IMR-90 (cell line): ENCODE results near the gene HES1. TPM values are rescaled to one million over a fixed set of nuclear protein-coding genes. Genes with fewer than 3 reads are reported as not detected.

Source experiments
- ATAC-seq: fragments of 200-7000 bp; cut with Tn5 transposase; 2 replicates; pipeline ENCODE4 v1.9.1; 2020; ENCODE audit warnings: low read depth, mild to moderate bottlenecking, moderate library complexity
- BruUV-seq: library from RNA; stranded (reverse); fragments of 400-500 nt; replicated peaks from 2 replicates; lab custom pipeline; 2021; lab: Mats Ljungman, UMichigan
- CTCF ChIA-PET: fragments of 300-600 bp; formaldehyde crosslinking; extraction: SDS; loops from one replicate; lab custom pipeline; 2021; ENCODE audit warnings: antibody characterized with exemption; lab: Yijun Ruan, JAX
- POLR2A ChIA-PET: fragments of 300-600 bp; sonication (Branson Sonifier 250); formaldehyde crosslinking; loops from one replicate; lab custom pipeline; 2022; ENCODE audit warnings: antibody characterized with exemption; ENCODE audit not compliant: unreplicated experiment; lab: Charles Lee
- DNase-seq: peaks from one replicate; pipeline ENCODE4 v3.0.0; 2013
- H2AFZ ChIP-seq: replicated peaks from 2 replicates; pipeline ENCODE3; 2013; ENCODE audit warnings: low read length, mild to moderate bottlenecking; ENCODE audit not compliant: poor library complexity
- H2AK5ac ChIP-seq: 2 replicates; pipeline ENCODE4 v1.6.1; 2013; ENCODE audit warnings: low read depth, low read length, inconsistent platforms
- H2AK9ac ChIP-seq: replicated peaks from 2 replicates; pipeline ENCODE3; 2013; ENCODE audit warnings: mild to moderate bottlenecking, low read depth, low read length, moderate library complexity; ENCODE audit not compliant: poor library complexity
- H2BK120ac ChIP-seq: 2 replicates; pipeline ENCODE4 v1.6.1; 2013; ENCODE audit warnings: low read depth, low read length, inconsistent platforms
- H2BK15ac ChIP-seq: 3 replicates; pipeline ENCODE4 v1.6.1; 2013; ENCODE audit warnings: low read depth, low read length, inconsistent platforms
- H2BK20ac ChIP-seq: 2 replicates; pipeline ENCODE4 v1.6.1; 2013; ENCODE audit warnings: low read depth, mild to moderate bottlenecking, inconsistent platforms, low read length, moderate library complexity
- H2BK5ac ChIP-seq: 2 replicates; pipeline ENCODE4 v1.6.1; 2013; ENCODE audit warnings: mild to moderate bottlenecking, low read depth, low read length, inconsistent platforms; ENCODE audit not compliant: poor library complexity, severe bottlenecking
- H3K14ac ChIP-seq: replicated peaks from 2 replicates; pipeline ENCODE4 v1.6.1; 2013; ENCODE audit warnings: low read depth, low read length, inconsistent platforms
- H3K18ac ChIP-seq: 2 replicates; pipeline ENCODE4 v1.6.1; 2013; ENCODE audit warnings: low read depth, low read length, control low read depth
- H3K23ac ChIP-seq: 2 replicates; pipeline ENCODE4 v1.6.1; 2013; ENCODE audit warnings: low read depth, low read length, inconsistent platforms
- H3K27ac ChIP-seq: 2 replicates; pipeline ENCODE4 v1.5.1; 2013; ENCODE audit warnings: mild to moderate bottlenecking, control low read depth, low read length; ENCODE audit not compliant: insufficient read depth
- H3K27me3 ChIP-seq: 2 replicates; pipeline ENCODE4 v1.6.1; 2013; ENCODE audit warnings: low read length; ENCODE audit not compliant: control insufficient read depth, insufficient read depth
- H3K36me3 ChIP-seq: 2 replicates; pipeline ENCODE4 v1.6.1; 2013; ENCODE audit warnings: low read length, mixed read lengths; ENCODE audit not compliant: control insufficient read depth, insufficient read depth
- H3K4ac ChIP-seq: 2 replicates; pipeline ENCODE4 v1.6.1; 2013; ENCODE audit warnings: low read depth, low read length, inconsistent platforms
- H3K4me1 ChIP-seq: 2 replicates; pipeline ENCODE4 v1.6.1; 2013; ENCODE audit warnings: low read length, mixed read lengths; ENCODE audit not compliant: control insufficient read depth, insufficient read depth
- H3K4me2 ChIP-seq: 2 replicates; pipeline ENCODE4 v1.6.1; 2013; ENCODE audit warnings: low read depth, mild to moderate bottlenecking, control low read depth, low read length, moderate library complexity
- H3K4me3 ChIP-seq: 2 replicates; pipeline ENCODE4 v1.5.1; 2013; ENCODE audit warnings: low read depth, mild to moderate bottlenecking, control low read depth, low read length, moderate library complexity; ENCODE audit not compliant: insufficient read depth
- H3K56ac ChIP-seq: 2 replicates; pipeline ENCODE4 v1.6.1; 2013; ENCODE audit warnings: low read length, inconsistent platforms; ENCODE audit not compliant: insufficient read depth; ENCODE audit errors: extremely low read depth
- H3K79me1 ChIP-seq, 2 experiments: 2 replicates each; pipeline ENCODE4 v1.6.1; 2013; ENCODE audit warnings: low read length in 2 of 2, inconsistent platforms in 1 of 2, low read depth in 1 of 2
- H3K9ac ChIP-seq: 2 replicates; pipeline ENCODE4 v1.6.1; 2013; ENCODE audit warnings: low read depth, low read length, control low read depth
- H3K9me1 ChIP-seq: 2 replicates; pipeline ENCODE4 v1.6.1; 2013; ENCODE audit warnings: low read length, inconsistent platforms; ENCODE audit not compliant: insufficient read depth
- H3K9me3 ChIP-seq: 2 replicates; pipeline ENCODE4 v1.6.1; 2013; ENCODE audit warnings: low read length; ENCODE audit not compliant: control insufficient read depth, insufficient read depth
- H4K20me1 ChIP-seq: 2 replicates; pipeline ENCODE4 v1.6.1; 2013; ENCODE audit warnings: low read length, inconsistent platforms; ENCODE audit not compliant: insufficient read depth
- H4K5ac ChIP-seq: 2 replicates; pipeline ENCODE4 v1.6.1; 2013; ENCODE audit warnings: mild to moderate bottlenecking, low read depth, low read length, control low read depth
- H4K8ac ChIP-seq, 2 experiments: 2 replicates each; pipeline ENCODE4 v1.6.1; 2013; ENCODE audit warnings: low read depth in 2 of 2, low read length in 2 of 2, control low read depth in 1 of 2, inconsistent platforms in 1 of 2
- H4K91ac ChIP-seq: 2 replicates; pipeline ENCODE4 v1.6.1; 2013; ENCODE audit warnings: low read depth, low read length, inconsistent platforms; ENCODE audit not compliant: insufficient read depth
- BHLHE40 ChIP-seq: fragments of 150-350 bp; IDR thresholded peaks from 2 replicates; pipeline ENCODE4 v1.6.1; 2016; ENCODE audit warnings: mild to moderate bottlenecking, low read depth, low read length
- CEBPB ChIP-seq: IDR thresholded peaks from 2 replicates; pipeline ENCODE4 v1.6.1; 2012; ENCODE audit warnings: low read depth, low read length, improper control_type of control experiment
- CHD1 ChIP-seq: IDR thresholded peaks from 2 replicates; pipeline ENCODE4 v1.6.1; 2012; ENCODE audit warnings: low read depth, low read length, improper control_type of control experiment
- FOS ChIP-seq: fragments of 150-350 bp; IDR thresholded peaks from 2 replicates; pipeline ENCODE4 v1.6.1; 2016; ENCODE audit warnings: low read depth, low read length
- MAFK ChIP-seq: IDR thresholded peaks from 2 replicates; pipeline ENCODE4 v1.6.1; 2012; ENCODE audit warnings: low read depth, low read length, improper control_type of control experiment
- MAZ ChIP-seq: IDR thresholded peaks from 2 replicates; pipeline ENCODE4 v1.6.1; 2012; ENCODE audit warnings: low read depth, mild to moderate bottlenecking, low read length, improper control_type of control experiment, moderate library complexity, borderline replicate concordance
- MXI1 ChIP-seq: IDR thresholded peaks from 2 replicates; pipeline ENCODE4 v1.6.1; 2012; ENCODE audit warnings: low read depth, mild to moderate bottlenecking, low read length, moderate library complexity, borderline replicate concordance
- NFE2L2 ChIP-seq: fragments of 150-350 bp; IDR thresholded peaks from 2 replicates; pipeline ENCODE4 v1.6.1; 2016; ENCODE audit warnings: low read depth, mild to moderate bottlenecking, low read length
- POLR2A ChIP-seq: IDR thresholded peaks from 2 replicates; pipeline ENCODE4 v1.6.1; 2012; ENCODE audit warnings: mild to moderate bottlenecking, low read depth, low read length
- RAD21 ChIP-seq: IDR thresholded peaks from 2 replicates; pipeline ENCODE4 v1.6.1; 2012; ENCODE audit warnings: low read length, improper control_type of control experiment
- RCOR1 ChIP-seq: IDR thresholded peaks from 2 replicates; pipeline ENCODE4 v1.6.1; 2012; ENCODE audit warnings: mild to moderate bottlenecking, low read length, improper control_type of control experiment; ENCODE audit not compliant: insufficient replicate concordance
- RFX5 ChIP-seq: IDR thresholded peaks from 2 replicates; pipeline ENCODE4 v1.8.0; 2012; ENCODE audit warnings: low read depth, mild to moderate bottlenecking, low read length, moderate library complexity
- SMC3 ChIP-seq: fragments of 150-350 bp; IDR thresholded peaks from 2 replicates; pipeline ENCODE4 v1.6.1; 2016; ENCODE audit warnings: low read depth, mild to moderate bottlenecking, antibody characterized with exemption, low read length, moderate library complexity
- WGBS, 2 experiments: methylation state at CpG; one replicate each; pipeline versions ENCODE4 v1.1.5 to v1.1.7; 2013; ENCODE audit warnings: missing lambda C conversion rate in 2 of 2; ENCODE audit not compliant: insufficient read length in 1 of 2; ENCODE audit errors: extremely low coverage in 2 of 2; 5-methylcytosine and 5-hydroxymethylcytosine counted together
- dilution Hi-C: fragments of 300-500 bp; cut with HindIII; formaldehyde crosslinking; loops from one replicate; pipeline ENCODE4 v1.14.3; 2018; ENCODE audit warnings: low sequenced_read_pairs; ENCODE audit not compliant: unreplicated experiment
- in situ Hi-C: fragments of 300-500 bp; cut with MboI; formaldehyde crosslinking; loops from 3 replicates; pipeline ENCODE4 v1.14.3; 2019; ENCODE audit warnings: low sequenced_read_pairs, inconsistent platforms, mixed read lengths
- intact Hi-C: fragments of 100-400 bp; cut with micrococcal nuclease; formaldehyde crosslinking; loops from 2 replicates; pipeline ENCODE4 v1.10.0; 2022
- polyA plus RNA-seq, 3 experiments: library from polyadenylated mRNA; depleted of rRNA; stranded (reverse); fragments of >200 nt; gene quantifications; 2 replicates each; pipeline ENCODE4 v1.2.3, GENCODE V29; 2012; ENCODE audit warnings: low replicate concordance in 1 of 3
- total RNA-seq: library from RNA; depleted of rRNA; stranded (reverse); fragments of >200 nt; gene quantifications from 2 replicates; pipeline ENCODE4 v1.2.3, GENCODE V29; 2012
- TF ChIP-seq, protein P1 (sequence below): fragments of 150-350 bp; IDR thresholded peaks from 2 replicates; pipeline ENCODE4 v1.6.1; 2016; ENCODE audit warnings: low read depth, mild to moderate bottlenecking, low read length, moderate library complexity, borderline replicate concordance
- TF ChIP-seq, protein P2 (sequence below): conservative IDR thresholded peaks from 2 replicates; pipeline ENCODE4 v1.5.1; 2012; ENCODE audit warnings: mild to moderate bottlenecking, low read depth, low read length, improper control_type of control experiment
- TF ChIP-seq, protein P3 (sequence below): fragments of 150-350 bp; IDR thresholded peaks from 2 replicates; pipeline ENCODE4 v1.6.1; 2017; ENCODE audit warnings: mild to moderate bottlenecking, antibody characterized with exemption, low read length, low read depth

The HES1 gene
- total and polyA plus RNA-seq, 2 of the 4 experiments (the other 2 are of a cell fraction) = 3.6 to 6.7 TPM

DNA sequence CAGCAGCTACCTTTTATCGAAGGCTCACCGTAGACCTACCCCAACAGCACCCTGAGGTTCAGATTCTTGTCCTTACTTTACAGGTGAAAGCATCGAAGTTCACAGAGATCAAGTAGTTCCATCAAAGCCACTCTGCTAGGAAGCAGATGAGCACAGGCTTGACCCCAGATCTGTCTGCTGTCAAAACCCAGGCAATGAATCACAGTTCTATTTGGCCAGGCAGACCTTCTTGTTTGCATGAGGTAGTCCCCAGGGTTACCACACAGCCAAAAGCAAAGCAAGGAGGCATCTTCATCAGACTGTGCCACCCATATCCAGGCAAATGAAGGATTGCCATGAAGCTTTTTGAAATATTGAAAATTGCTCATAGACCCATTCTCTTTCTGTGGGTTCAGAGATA lies 33.0 kb downstream of the HES1 start:
- DNase-seq (no peak), ATAC-seq (no peak)
- Histone ChIP-seq H3K27me3 (peaks cover 46% of the 10 kb centered on the region), H3K4me1 (no peaks in the 10 kb centered on the region), H3K9ac (no peak overlapping the region), H2BK15ac (no peak overlapping the region), H2BK120ac (no peak overlapping the region), H3K14ac (no peak overlapping the region), H2AK5ac (no peak overlapping the region), H2AK9ac (no peak overlapping the region), H3K18ac (no peak overlapping the region), H3K9me3 (no peaks in the 10 kb centered on the region), H3K79me1 (no peaks in the 10 kb centered on the region), H3K4me2 (no peak overlapping the region), H3K9me1 (no peaks in the 10 kb centered on the region), H3K56ac (no peak overlapping the region), H4K91ac (no peak overlapping the region), H4K20me1 (no peaks in the 10 kb centered on the region), H2AFZ (no peak overlapping the region), H3K4me3 (no peak overlapping the region), H2BK20ac (no peak overlapping the region), H2BK5ac (no peak overlapping the region), H3K27ac (no peak overlapping the region), H4K8ac (no peak overlapping the region), H3K36me3 (no peaks in the 10 kb centered on the region), H4K5ac (no peak overlapping the region), H3K23ac (no peak overlapping the region), H3K4ac (no peak overlapping the region)
- ChIA-PET CTCF (no interaction called here), POLR2A (no interaction called here)
- dilution Hi-C loops (no loop called here), intact Hi-C loops (no loop called here), in situ Hi-C loops (no loop called here)
- WGBS, 2 experiments = 100% methylated on average over 2 of the region's 3 CpGs; no CpG with 5 or more reads in 1 of the 2 experiments
- no peak for TF ChIP-seq FOS
- no peak for TF ChIP-seq RCOR1
- TF ChIP-seq, protein P1, sequence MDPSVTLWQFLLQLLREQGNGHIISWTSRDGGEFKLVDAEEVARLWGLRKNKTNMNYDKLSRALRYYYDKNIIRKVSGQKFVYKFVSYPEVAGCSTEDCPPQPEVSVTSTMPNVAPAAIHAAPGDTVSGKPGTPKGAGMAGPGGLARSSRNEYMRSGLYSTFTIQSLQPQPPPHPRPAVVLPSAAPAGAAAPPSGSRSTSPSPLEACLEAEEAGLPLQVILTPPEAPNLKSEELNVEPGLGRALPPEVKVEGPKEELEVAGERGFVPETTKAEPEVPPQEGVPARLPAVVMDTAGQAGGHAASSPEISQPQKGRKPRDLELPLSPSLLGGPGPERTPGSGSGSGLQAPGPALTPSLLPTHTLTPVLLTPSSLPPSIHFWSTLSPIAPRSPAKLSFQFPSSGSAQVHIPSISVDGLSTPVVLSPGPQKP = no peak
- no peak for TF ChIP-seq POLR2A
- TF ChIP-seq RFX5 = no peak
- TF ChIP-seq, protein P2, sequence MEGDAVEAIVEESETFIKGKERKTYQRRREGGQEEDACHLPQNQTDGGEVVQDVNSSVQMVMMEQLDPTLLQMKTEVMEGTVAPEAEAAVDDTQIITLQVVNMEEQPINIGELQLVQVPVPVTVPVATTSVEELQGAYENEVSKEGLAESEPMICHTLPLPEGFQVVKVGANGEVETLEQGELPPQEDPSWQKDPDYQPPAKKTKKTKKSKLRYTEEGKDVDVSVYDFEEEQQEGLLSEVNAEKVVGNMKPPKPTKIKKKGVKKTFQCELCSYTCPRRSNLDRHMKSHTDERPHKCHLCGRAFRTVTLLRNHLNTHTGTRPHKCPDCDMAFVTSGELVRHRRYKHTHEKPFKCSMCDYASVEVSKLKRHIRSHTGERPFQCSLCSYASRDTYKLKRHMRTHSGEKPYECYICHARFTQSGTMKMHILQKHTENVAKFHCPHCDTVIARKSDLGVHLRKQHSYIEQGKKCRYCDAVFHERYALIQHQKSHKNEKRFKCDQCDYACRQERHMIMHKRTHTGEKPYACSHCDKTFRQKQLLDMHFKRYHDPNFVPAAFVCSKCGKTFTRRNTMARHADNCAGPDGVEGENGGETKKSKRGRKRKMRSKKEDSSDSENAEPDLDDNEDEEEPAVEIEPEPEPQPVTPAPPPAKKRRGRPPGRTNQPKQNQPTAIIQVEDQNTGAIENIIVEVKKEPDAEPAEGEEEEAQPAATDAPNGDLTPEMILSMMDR = no peak
- no peak for TF ChIP-seq MXI1
- TF ChIP-seq SMC3 = no peak
- TF ChIP-seq, protein P3, sequence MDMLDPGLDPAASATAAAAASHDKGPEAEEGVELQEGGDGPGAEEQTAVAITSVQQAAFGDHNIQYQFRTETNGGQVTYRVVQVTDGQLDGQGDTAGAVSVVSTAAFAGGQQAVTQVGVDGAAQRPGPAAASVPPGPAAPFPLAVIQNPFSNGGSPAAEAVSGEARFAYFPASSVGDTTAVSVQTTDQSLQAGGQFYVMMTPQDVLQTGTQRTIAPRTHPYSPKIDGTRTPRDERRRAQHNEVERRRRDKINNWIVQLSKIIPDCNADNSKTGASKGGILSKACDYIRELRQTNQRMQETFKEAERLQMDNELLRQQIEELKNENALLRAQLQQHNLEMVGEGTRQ = no peak
- no peak for TF ChIP-seq BHLHE40
- no peak for TF ChIP-seq NFE2L2
- no peak for TF ChIP-seq MAZ
- no peak for TF ChIP-seq CEBPB
- TF ChIP-seq CHD1 = no peak
- TF ChIP-seq RAD21 = no peak
- TF ChIP-seq MAFK = no peak
- BruUV-seq = no TSS peak
